ENCODE data around the gene FBXO40.
"Not testable (repeated sequence)": the region's sequence is repeated elsewhere in the genome, so short reads cannot be mapped to it uniquely, and the experiment has no call there.

Gene FBXO40

GRCh38 chr3:121594850-121595249, 1.7 kb downstream of the FBXO40 start:
- no peak for DNase-seq (ENCODE audit: low read depth)
- no peak overlapping the region for H3K4me3 ChIP-seq (ENCODE audit: low read length)
- no peak for TF ChIP-seq CTCF (IDR thresholded peaks at IDR 0.05; ENCODE audit: insufficient read depth, low read depth, low read length, missing control alignments)

GRCh38 chr3:121595765-121596406, 2.7 kb downstream of the FBXO40 start:
- no peak for TF ChIP-seq CTCF (IDR thresholded peaks at IDR 0.05; ENCODE audit: insufficient read depth, low read depth, low read length, missing control alignments)

GRCh38 chr3:121598564-121598963, 5.4 kb downstream of the FBXO40 start:
- DNase-seq (ENCODE audit: low read depth) = no peak
- no peak overlapping the region for H3K4me3 ChIP-seq (ENCODE audit: low read length)
- TF ChIP-seq CTCF (IDR thresholded peaks at IDR 0.05; ENCODE audit: insufficient read depth, low read depth, low read length, missing control alignments) = no peak

More at GRCh38 chr3:121595765-121596406, 2.7 kb downstream of the FBXO40 start:
- H3K4me3 ChIP-seq (ENCODE audit: low read length) = no peak overlapping the region
- DNase-seq (ENCODE audit: low read depth) = no peak

- not testable (repeated sequence) for H3K4me3 ChIP-seq (ENCODE audit: low read length); DNase-seq (ENCODE audit: low read depth)
These were observed 6.7 kb downstream of the FBXO40 start for GRCh38 chr3:121599900-121600299.

- TF ChIP-seq CTCF (IDR thresholded peaks at IDR 0.05; ENCODE audit: insufficient read depth, low read depth, low read length, missing control alignments) = no peak
- H3K4me3 ChIP-seq (ENCODE audit: low read length) = no peak overlapping the region
- DNase-seq (ENCODE audit: low read depth) = no peak
These were observed 8.1 kb downstream of the FBXO40 start for GRCh38 chr3:121601212-121601812.

- no peak overlapping the region for H3K4me3 ChIP-seq (ENCODE audit: low read length)
These were observed 11.6 kb downstream of the FBXO40 start for GRCh38 chr3:121604759-121605158.

GRCh38 chr3:121606106-121606505, 12.9 kb downstream of the FBXO40 start:
- no peak for DNase-seq (ENCODE audit: low read depth)
- no peak overlapping the region for H3K4me3 ChIP-seq (ENCODE audit: low read length)
- no peak for TF ChIP-seq CTCF (IDR thresholded peaks at IDR 0.05; ENCODE audit: insufficient read depth, low read depth, low read length, missing control alignments)

More at GRCh38 chr3:121604759-121605158, 11.6 kb downstream of the FBXO40 start:
- no peak for DNase-seq (ENCODE audit: low read depth)
- TF ChIP-seq CTCF (IDR thresholded peaks at IDR 0.05; ENCODE audit: insufficient read depth, low read depth, low read length, missing control alignments) = no peak
